ENCODE data around the gene TNK2. TPM values are rescaled to one million over a fixed set of nuclear protein-coding genes. Genes with fewer than 3 reads are reported as not detected.

TNK2 gene
- total RNA-seq, 1 experiment from 2014 or later: 55.1 TPM

DNA sequence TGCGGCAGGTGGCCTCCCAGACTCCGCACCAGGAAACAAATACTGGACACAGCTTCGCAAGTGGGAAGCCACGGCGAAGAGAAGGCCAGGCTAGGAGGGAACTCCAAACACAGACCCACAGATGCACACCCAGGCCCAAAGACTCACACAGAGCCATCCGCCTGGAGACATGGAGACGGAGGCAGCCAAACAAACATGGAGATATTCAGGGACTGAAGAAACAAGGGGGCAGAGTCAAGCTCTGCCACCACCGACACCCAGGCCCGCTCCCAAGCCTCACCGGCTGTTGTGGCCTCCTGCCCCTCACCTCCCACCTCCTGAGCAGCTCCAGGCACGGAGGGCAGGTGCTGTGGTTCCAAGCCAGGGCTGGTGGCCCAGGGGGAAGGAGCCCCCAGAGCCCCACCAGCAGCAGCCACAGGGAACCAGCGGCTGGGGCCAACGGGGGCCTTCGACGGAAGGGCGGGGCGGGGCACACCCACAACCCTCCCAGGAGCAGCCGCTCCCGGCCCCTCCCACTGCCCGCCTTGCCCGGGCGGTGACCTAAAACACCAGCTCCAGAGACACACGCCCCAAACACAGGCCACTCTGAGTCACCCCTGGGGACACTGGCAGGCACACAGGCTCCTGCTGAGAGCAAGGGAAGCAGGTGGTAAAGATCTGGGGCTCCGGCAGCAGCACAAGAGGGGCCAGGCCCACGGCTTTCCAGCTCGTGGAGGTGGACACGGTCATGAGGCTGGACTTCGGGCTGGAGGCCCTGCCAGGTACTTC is 31.9 kb downstream of the TNK2 start:
- peak; percentile 98 for ATAC-seq
- DNase-seq (ENCODE audit: low read depth, low spot score): peak; percentile 78
- Histone ChIP-seq H3K79me2 (ENCODE audit: insufficient read depth, low read length) (no peaks in the 10 kb centered on the region), H3K27ac (ENCODE audit: low read depth, low read length) (peak overlapping the region; percentile 46), H3K36me3 (ENCODE audit: control insufficient read depth in 1 of 2, insufficient read depth in 2 of 2, low read length in 2 of 2) (peaks cover 0 to 5% of the 10 kb centered on the region in 2 experiments; a peak in 1 of 4 replicates), H3K9ac (ENCODE audit: low read length) (peak overlapping the region; percentile 59), H3K9me2 (ENCODE audit: insufficient read depth) (no peaks in the 10 kb centered on the region), H3K9me3 (ENCODE audit: control insufficient read depth in 1 of 2, insufficient read depth in 1 of 2, low read depth in 1 of 2, low read length in 2 of 2) (no peaks in the 10 kb centered on the region), H3K4me1 (ENCODE audit: control insufficient read depth in 1 of 2, insufficient read depth in 2 of 2, low read length in 2 of 2) (peaks cover 21 to 49% of the 10 kb centered on the region in 2 experiments), H3K4me2 (ENCODE audit: low read length) (peak overlapping the region; percentile 78), H2AFZ (ENCODE audit: low read depth, low read length, poor library complexity, severe bottlenecking) (no peak overlapping the region), H4K20me1 (ENCODE audit: insufficient read depth) (no peaks in the 10 kb centered on the region), H3K4me3 (replicated peaks in 1 of 2; ENCODE audit: low read depth in 1 of 2, low read length in 2 of 2) (peak overlapping the region; percentile 26 to 40), H3K27me3 (ENCODE audit: insufficient read depth, low read length) (no peaks in the 10 kb centered on the region)
- ChIA-PET CTCF (interaction anchor here (0.5 to 2.5 kb wide), 4 partner anchors 13 to 646 kb away, joined by 3 to 19 read pairs (median 4); no protein-coding TSS in a partner anchor), POLR2A (no interaction called here), RAD21 (ENCODE audit: low non-redundant PET in 1 of 2, low total read pairs in 2 of 2, uncharacterized antibody in 2 of 2, unreplicated experiment in 2 of 2) (no interaction called here)
- TF ChIP-seq TCF7L2 (IDR thresholded peaks at IDR 0.05; ENCODE audit: borderline replicate concordance, extremely low read depth, insufficient read depth, insufficient read length) (peak; percentile 33), POLR2AphosphoS5 (IDR thresholded peaks at IDR 0.05; ENCODE audit: low read depth, low read length) (peak; percentile 61)
- TF ChIP-seq, protein P1, sequence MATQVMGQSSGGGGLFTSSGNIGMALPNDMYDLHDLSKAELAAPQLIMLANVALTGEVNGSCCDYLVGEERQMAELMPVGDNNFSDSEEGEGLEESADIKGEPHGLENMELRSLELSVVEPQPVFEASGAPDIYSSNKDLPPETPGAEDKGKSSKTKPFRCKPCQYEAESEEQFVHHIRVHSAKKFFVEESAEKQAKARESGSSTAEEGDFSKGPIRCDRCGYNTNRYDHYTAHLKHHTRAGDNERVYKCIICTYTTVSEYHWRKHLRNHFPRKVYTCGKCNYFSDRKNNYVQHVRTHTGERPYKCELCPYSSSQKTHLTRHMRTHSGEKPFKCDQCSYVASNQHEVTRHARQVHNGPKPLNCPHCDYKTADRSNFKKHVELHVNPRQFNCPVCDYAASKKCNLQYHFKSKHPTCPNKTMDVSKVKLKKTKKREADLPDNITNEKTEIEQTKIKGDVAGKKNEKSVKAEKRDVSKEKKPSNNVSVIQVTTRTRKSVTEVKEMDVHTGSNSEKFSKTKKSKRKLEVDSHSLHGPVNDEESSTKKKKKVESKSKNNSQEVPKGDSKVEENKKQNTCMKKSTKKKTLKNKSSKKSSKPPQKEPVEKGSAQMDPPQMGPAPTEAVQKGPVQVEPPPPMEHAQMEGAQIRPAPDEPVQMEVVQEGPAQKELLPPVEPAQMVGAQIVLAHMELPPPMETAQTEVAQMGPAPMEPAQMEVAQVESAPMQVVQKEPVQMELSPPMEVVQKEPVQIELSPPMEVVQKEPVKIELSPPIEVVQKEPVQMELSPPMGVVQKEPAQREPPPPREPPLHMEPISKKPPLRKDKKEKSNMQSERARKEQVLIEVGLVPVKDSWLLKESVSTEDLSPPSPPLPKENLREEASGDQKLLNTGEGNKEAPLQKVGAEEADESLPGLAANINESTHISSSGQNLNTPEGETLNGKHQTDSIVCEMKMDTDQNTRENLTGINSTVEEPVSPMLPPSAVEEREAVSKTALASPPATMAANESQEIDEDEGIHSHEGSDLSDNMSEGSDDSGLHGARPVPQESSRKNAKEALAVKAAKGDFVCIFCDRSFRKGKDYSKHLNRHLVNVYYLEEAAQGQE (IDR thresholded peaks at IDR 0.05; ENCODE audit: low read depth): no peak
- intact Hi-C loops (cut with micrococcal nuclease): no loop called here
- TSS peak; percentile 74 for BruUV-seq (replicated peaks)

Measured in HCT116 (cell line).